Upper lobe of left lung (tissue), 6 donors: ENCODE measurements around the gene ZDHHC14. TPM values are rescaled to one million over a fixed set of nuclear protein-coding genes. Genes with fewer than 3 reads are reported as not detected.

ENCODE experiments used
- ATAC-seq, 2 donors: fragments of 200-7000 bp; cut with Tn5 transposase; one replicate each; pipeline ENCODE4 v1.9.1; 2022; ENCODE audit warnings: mild to moderate bottlenecking in 2 of 2, moderate library complexity in 2 of 2; ENCODE audit not compliant: low FRiP score in 2 of 2
- DNase-seq, 2 donors: peaks; one replicate each; pipeline ENCODE4 v3.0.0-alpha.2; 2019 to 2020
- H3K27ac ChIP-seq, 4 donors: fragments of 200-600 bp; sonication (generic); one replicate each; pipeline ENCODE4 v1.5.1; 2016 to 2019
- H3K27me3 ChIP-seq, 4 donors: fragments of 200-600 bp; sonication (generic); one replicate each; pipeline ENCODE4 v1.5.1; 2017 to 2019
- H3K36me3 ChIP-seq, 4 donors: fragments of 200-600 bp; sonication (generic); one replicate each; pipeline ENCODE4 v1.5.1; 2016 to 2019
- H3K4me1 ChIP-seq, 4 donors: fragments of 200-600 bp; sonication (generic); one replicate each; pipeline ENCODE4 v1.5.1; 2018 to 2019
- H3K4me3 ChIP-seq, 4 donors: fragments of 200-600 bp; sonication (generic); one replicate each; pipeline ENCODE4 v1.5.1; 2017 to 2019; ENCODE audit warnings: mild to moderate bottlenecking in 2 of 4, moderate library complexity in 1 of 4
- H3K9me3 ChIP-seq, 4 donors: fragments of 200-600 bp; sonication (generic); one replicate each; pipeline ENCODE4 v1.5.1; 2018 to 2019
- EP300 ChIP-seq, 4 donors: sonication (generic); formaldehyde crosslinking; IDR thresholded peaks; one replicate each; pipeline ENCODE4 v1.5.1; 2017; ENCODE audit warnings: antibody characterized with exemption in 4 of 4, control low read depth in 2 of 4
- POLR2A ChIP-seq, 4 donors: fragments of 450-650 bp; IDR thresholded peaks; one replicate each; pipeline ENCODE4 v1.5.1; 2016 to 2017; ENCODE audit warnings: antibody characterized with exemption in 4 of 4, mild to moderate bottlenecking in 2 of 4
- POLR2AphosphoS5 ChIP-seq, 2 donors: sonication (generic); formaldehyde crosslinking; IDR thresholded peaks; one replicate each; pipeline ENCODE4 v1.5.1; 2017; ENCODE audit warnings: antibody characterized with exemption in 2 of 2
- WGBS, 2 donors: methylation state at CpG; one replicate each; pipeline ENCODE4 v1.1.5; 2017 to 2018; 5-methylcytosine and 5-hydroxymethylcytosine counted together
- total RNA-seq, 6 donors: library from RNA; depleted of rRNA in 4 of 6; stranded (reverse); fragments of >200 nt in 4 of 6; gene quantifications; one replicate each; pipeline versions ENCODE4 v1.1.0 to v1.2.1, GENCODE V29; 2016 to 2021
- TF ChIP-seq, protein P1 (sequence below), 6 experiments: fragments of 450-650 bp in 4 of 6; fragments of 200-600 bp in 2 of 6; sonication (generic) in 2 of 6; IDR thresholded peaks; one replicate each; pipeline ENCODE4 v1.5.1; 2016 to 2019; ENCODE audit warnings: antibody characterized with exemption in 6 of 6
- donor health status: DM: no; HTN: no; CAD: no; lungs with moderate emphysema.
- donor health status: DM: no; HTN: yes; CAD: no; lungs with severe emphysema.

Gene ZDHHC14
- total RNA-seq, 6 donors from 2014 or later: 5.3 to 16.5 (median 9.4) TPM

DNA sequence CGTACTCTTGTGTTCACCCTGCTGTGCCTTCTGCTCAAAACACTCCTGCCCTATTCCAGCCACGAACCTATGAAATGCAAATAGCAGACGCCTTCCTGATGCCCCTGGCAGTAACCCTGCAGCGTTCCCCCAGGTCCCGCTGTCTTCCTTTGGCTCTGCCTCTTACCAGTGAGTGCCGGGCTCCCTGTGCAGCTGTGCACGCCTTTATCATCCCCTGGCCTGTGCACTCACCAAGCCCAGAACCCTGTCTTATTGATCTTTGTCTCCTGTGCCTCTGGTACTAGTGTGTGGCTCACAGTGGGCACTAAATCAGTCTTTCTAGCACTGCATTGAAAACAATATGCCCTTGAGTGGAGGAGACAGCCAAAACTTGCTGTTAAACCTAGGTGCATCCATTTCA lies 19.7 kb downstream of the ZDHHC14 start:
- no peak for DNase-seq
- no peak for ATAC-seq
- no peak overlapping the region for H3K4me3 ChIP-seq
- no peak overlapping the region for H3K27ac ChIP-seq
- no peaks in the 10 kb centered on the region for H3K9me3 ChIP-seq
- H3K36me3 ChIP-seq: no peaks in the 10 kb centered on the region
- WGBS, 2 donors: 87 to 95% methylated on average over 7 of the region's 7 CpGs
- TF ChIP-seq POLR2A (IDR thresholded peaks at IDR 0.05) (no peak), POLR2AphosphoS5 (IDR thresholded peaks at IDR 0.05) (no peak)
- TF ChIP-seq, protein P1, sequence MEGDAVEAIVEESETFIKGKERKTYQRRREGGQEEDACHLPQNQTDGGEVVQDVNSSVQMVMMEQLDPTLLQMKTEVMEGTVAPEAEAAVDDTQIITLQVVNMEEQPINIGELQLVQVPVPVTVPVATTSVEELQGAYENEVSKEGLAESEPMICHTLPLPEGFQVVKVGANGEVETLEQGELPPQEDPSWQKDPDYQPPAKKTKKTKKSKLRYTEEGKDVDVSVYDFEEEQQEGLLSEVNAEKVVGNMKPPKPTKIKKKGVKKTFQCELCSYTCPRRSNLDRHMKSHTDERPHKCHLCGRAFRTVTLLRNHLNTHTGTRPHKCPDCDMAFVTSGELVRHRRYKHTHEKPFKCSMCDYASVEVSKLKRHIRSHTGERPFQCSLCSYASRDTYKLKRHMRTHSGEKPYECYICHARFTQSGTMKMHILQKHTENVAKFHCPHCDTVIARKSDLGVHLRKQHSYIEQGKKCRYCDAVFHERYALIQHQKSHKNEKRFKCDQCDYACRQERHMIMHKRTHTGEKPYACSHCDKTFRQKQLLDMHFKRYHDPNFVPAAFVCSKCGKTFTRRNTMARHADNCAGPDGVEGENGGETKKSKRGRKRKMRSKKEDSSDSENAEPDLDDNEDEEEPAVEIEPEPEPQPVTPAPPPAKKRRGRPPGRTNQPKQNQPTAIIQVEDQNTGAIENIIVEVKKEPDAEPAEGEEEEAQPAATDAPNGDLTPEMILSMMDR (IDR thresholded peaks at IDR 0.05): no peak
- H3K27me3 ChIP-seq: no peaks in the 10 kb centered on the region
- H3K4me1 ChIP-seq: no peaks in the 10 kb centered on the region

DNA sequence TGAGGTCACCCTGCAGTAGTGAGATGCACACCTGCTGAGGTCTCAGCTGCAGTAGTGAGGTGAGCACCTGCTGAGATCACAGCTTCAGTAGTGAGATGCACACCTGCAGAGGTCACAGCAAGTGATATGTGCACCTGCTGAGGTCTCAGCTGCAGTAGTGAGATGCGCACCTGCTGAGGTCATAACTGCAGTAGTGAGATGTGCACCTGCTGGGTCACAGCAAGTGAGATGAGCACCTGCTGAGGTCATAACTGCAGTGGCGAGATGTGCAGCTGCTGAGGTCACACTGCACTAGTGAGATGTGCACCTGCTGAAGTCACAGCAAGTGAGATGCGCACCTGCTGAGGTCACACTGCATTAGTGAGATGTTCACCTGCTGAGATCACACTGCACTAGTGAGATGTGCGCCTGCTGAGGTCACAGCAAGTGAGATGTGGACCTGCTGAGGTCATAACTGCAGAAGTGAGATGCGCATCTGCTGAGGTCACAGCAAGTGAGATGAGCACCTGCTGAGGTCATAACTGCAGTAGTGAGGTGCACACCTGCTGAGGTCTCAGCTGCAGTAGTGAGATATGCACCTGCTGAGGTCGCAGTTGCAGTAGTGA lies 20.8 kb downstream of the ZDHHC14 start:
- Histone ChIP-seq H3K4me1 (no peaks in the 10 kb centered on the region), H3K27ac (no peak overlapping the region), H3K4me3 (no peak overlapping the region), H3K27me3 (no peaks in the 10 kb centered on the region), H3K9me3 (no peaks in the 10 kb centered on the region), H3K36me3 (no peaks in the 10 kb centered on the region)
- TF ChIP-seq, protein P1 (IDR thresholded peaks at IDR 0.05): no peak
- 88 to 100% methylated on average over 1 to 6 of the region's 6 CpGs for WGBS, 2 donors
- ATAC-seq: no peak
- no peak for DNase-seq

DNA sequence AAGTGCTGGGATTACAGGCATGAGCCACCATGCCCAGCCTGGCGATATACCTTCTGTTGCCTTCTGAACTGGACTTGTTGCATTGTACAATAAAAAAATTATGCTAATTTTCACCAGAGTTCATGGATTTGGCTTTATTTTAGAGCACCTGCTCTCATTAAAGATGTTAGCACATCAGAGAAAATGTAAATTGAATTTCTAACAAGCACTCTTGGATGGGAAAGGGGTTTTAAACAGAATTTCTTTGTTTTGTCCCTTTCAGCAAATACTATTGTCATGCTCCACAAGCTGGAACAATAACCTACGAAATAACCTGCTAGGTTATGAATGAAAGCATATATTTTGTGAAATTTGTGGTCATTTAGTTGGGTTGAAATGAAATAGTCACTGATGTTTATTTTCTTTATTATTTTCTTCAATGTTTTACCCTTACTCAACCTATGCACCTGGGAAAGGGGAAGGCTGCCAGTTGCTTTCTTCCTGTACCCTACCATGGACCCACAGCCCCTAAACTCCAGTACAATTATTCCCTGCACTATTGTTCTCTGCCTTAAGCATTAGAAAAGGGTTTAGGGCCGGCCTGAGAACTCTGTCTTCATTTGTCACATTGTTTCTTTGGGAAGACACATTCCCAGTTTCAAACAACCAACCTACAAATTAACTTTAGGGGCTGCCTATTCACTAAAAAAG lies 22.2 kb downstream of the ZDHHC14 start:
- Histone ChIP-seq H3K4me3 (no peak overlapping the region), H3K27ac (no peak overlapping the region), H3K36me3 (no peaks in the 10 kb centered on the region), H3K27me3 (no peaks in the 10 kb centered on the region), H3K4me1 (no peaks in the 10 kb centered on the region), H3K9me3 (no peaks in the 10 kb centered on the region)
- no peak for ATAC-seq
- DNase-seq: no peak
- 96 to 97% methylated on average over 3 of the region's 3 CpGs for WGBS, 2 donors
- TF ChIP-seq POLR2AphosphoS5 (IDR thresholded peaks at IDR 0.05): no peak
- TF ChIP-seq EP300 (IDR thresholded peaks at IDR 0.05): no peak
- no peak for TF ChIP-seq POLR2A (IDR thresholded peaks at IDR 0.05)
- TF ChIP-seq, protein P1 (IDR thresholded peaks at IDR 0.05): no peak

DNA sequence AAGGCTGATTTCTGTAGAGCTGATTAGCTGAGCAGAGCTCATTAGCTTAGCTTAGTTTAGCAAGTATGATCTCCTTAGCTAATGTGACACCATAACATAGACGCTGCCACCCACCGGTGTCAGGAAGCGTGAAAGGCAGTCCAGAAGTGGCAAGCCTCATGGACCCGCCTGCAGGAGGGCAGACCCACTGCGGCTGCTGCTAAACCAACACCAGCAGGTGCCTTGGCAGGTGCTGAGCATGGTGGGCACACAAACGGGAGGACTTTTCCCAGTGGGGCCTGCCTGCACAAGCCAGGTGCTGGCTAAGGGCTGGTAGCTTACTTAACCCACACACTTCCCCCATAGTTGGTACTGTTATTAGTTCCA lies 22.7 kb downstream of the ZDHHC14 start:
- ATAC-seq (no peak), DNase-seq (no peak)
- 96 to 98% methylated on average over 5 to 6 of the region's 6 CpGs for WGBS, 2 donors

More for the DNA sequence above, 22.7 kb downstream of the ZDHHC14 start:
- H3K4me1 ChIP-seq: no peaks in the 10 kb centered on the region
- no peaks in the 10 kb centered on the region for H3K27me3 ChIP-seq
- H3K36me3 ChIP-seq: no peaks in the 10 kb centered on the region
- no peak overlapping the region for H3K27ac ChIP-seq
- no peak overlapping the region for H3K4me3 ChIP-seq
- H3K9me3 ChIP-seq: no peaks in the 10 kb centered on the region
- TF ChIP-seq POLR2AphosphoS5 (IDR thresholded peaks at IDR 0.05): no peak
- TF ChIP-seq, protein P1 (IDR thresholded peaks at IDR 0.05): no peak
- TF ChIP-seq POLR2A (IDR thresholded peaks at IDR 0.05): no peak
- TF ChIP-seq EP300 (IDR thresholded peaks at IDR 0.05): no peak
